ENCODE measurements around the gene OR5B21.

- no peak for TF ChIP-seq CTCF (IDR thresholded peaks at IDR 0.05; ENCODE audit: low read depth, low read length)
- no peak for TF ChIP-seq POLR2A (IDR thresholded peaks at IDR 0.05; ENCODE audit: extremely low read depth, insufficient read length)
- TF ChIP-seq MYC (IDR thresholded peaks at IDR 0.05; ENCODE audit: low read depth, low read length) = no peak
Observed at GRCh38 chr11:58507355-58507754, 550 bp downstream of the OR5B21 start.

Measured in NB4 (cell line).